DMS153 treated with DMSO at 0.1 percent for 48 hours (cell line): ENCODE results near the gene SLC18A2.
"Not testable (repeated sequence)": the region's sequence is repeated elsewhere in the genome, so short reads cannot be mapped to it uniquely, and the experiment has no call there.

Experiments used
- DNase-seq: peaks from one replicate; lab custom pipeline; 2025; ENCODE audit not compliant: unreplicated experiment; lab: John Stamatoyannopoulos, UW

Gene SLC18A2

DNA sequence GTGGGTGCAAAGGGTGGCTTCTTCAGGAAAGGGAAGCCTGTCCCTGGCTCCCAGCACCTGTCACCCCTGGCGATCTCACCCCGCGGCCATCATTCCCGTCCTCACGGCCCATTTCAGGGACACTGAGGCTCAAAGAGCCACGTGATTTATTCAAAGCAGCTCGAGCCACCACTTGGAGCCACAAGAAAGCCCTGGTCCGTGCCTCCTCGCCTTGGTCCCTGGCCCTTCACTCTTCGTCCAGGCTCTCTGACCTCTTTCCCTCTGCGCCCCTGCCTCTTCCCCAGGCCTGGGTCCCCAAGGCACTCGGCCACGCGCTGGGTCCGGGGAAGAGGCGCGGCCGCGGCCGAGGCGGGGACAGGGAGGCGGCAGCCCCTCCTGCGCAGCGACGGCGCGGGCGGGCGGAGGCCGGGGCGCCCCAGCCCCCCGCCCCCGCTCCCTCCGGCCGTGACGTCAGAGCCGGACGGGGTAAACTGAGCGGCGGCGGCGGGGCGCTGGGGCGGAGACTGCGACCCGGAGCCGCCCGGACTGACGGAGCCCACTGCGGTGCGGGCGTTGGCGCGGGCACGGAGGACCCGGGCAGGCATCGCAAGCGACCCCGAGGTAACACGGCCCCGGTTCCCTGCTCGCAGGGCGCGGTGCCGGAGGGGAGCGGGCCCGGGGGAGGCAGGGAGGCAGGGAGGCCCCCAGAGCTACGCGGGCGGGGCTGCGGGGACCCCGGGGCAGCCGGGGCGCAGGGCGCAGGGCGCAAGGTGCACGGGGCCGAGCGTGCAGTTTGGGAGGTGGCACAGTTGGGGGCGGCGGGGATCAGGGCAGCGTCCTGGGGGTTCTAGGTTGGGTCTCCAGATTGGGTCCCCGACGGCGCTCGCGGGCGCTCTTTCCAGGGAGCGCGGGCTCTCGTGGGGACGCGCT lies at the start of gene SLC18A2:
SLC18A2 (plus strand) TSS at position 494 of the 909 bp plus-strand sequence. CDS start 580 bp downstream, outside the sequence.
- DNase-seq, result no peak

- DNase-seq, result no peak
These were observed 43.7 kb upstream of the SLC18A2 start, which contains the start of gene KCNK18 for GRCh38 chr10:117197189-117197588. TSS of gene KCNK18 (plus strand) at chr10:117197489. CDS start at chr10:117197489, 0 bp downstream.

DNA sequence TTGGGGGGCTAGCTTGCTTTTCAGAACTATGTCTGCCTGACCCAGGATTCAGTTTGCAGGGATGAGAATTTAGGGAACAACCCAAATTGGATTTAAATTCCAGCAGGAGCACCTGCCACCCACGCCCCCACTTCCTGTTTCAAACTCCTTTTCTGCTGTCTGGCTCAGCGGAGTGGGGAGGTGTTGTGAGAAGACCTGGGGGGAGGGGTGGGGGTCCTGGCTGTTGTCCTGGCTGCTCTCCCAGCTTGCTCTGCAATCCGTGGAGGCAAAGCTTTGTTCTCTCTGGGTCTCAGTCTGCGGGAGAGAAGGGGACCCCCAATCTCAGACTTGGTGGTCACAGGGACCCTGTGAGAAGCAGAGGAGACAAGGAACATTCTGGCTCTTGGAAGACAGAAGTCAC lies 42.8 kb upstream of the SLC18A2 start:
- DNase-seq, result no peak

DNA sequence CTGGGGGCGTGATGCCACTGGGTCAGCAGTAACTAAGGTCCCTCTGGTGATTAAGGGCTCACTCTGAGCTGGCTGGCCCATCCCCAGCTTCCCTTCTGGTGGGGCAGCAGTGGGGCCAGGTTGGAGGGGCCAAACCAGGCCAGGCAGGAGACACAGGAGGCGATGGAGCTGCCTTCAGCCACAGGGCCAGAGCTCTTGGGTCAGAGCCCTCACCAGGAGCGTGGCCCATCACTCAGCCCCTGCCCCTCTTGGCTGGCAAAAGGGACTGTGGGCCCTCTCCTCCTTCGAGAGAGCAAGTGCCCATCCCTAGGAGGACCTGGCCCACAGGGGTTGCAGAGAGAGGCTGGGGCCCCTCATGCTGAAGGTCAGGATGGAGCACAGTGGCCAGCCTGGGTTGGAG lies 39.1 kb upstream of the SLC18A2 start:
- DNase-seq, result no peak

DNA sequence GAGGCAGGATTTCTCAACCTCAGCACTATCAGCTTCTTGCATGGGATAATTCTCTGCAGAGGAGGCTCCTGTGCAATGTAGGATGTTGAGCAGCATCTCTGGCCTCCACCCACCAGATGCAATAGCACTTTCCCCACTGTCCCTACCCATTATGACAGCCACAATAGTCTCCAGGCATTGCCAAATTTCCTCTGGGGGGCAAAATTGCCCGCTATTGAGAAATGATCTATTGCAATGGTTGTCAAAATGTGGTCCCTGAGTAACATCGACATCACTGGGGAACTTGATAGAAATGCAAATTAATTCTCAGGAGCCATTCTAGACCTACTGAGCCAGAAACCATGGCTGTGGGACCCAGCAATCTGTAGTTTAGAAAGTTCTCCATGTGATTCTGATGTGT lies 36.6 kb upstream of the SLC18A2 start:
- no peak for DNase-seq

DNA sequence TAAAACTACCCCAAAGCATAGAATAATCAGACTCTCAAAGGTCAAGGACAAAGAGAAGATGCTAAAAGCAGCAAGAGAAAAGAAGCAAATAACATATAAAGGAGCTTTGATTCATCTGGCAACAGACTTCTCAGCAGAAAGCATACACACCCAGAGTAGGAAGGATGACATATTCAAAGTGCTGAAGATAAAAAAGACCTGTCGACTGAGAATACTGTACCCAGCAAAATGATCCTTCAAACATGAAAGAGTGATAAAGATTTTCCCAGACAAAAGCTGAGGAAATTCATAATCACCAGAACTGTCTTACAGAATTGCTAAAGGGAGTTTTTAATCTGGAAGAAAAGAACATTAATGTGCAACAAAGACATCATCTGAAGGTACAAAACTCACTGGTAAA lies 28.7 kb upstream of the SLC18A2 start:
- no peak for DNase-seq

GRCh38 chr10:117214401-117214800 lies 26.5 kb upstream of the SLC18A2 start:
- DNase-seq, result no peak

DNA sequence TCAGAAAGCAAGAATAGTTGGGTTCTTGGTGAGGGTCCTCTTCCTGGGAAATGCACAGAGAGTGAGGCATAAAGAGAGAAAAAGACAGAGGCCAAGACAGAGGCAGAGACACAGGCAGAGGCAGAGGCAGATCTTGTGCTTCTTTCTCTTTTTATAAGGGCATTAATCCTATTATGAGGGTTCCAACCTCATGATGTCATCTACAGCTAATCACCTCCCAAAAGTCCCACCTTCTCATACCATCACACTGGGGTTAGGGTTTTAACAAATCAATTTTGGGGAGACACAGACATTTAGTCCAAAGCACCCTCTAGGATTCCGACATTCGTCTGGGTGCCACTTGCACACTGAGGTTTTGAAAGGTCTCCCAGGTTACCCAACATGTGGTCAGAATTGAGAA lies 25.8 kb upstream of the SLC18A2 start:
- DNase-seq, result no peak

DNA sequence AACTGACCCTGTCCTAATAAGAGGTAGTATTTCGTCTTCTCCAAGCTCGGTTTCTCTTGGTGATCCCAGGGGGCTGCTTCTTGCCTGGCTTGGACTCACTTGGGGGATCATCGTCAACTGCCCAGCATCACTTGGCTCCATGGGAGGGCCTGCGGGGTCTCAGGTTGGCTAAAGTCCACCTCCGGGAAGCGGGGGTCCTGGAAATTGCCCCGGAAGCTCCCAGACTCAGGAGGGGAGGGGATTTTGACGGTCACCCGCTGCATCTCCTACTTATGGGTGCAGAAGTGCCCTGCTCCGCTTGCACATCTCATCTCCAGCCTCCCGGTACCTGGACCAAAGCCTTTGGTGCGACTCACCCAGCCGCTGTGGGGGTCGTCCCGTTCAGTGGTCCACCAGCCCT lies 24.9 kb upstream of the SLC18A2 start:
- no peak for DNase-seq

GRCh38 chr10:117216611-117217195 lies 24.2 kb upstream of the SLC18A2 start:
- peak; percentile 38 for DNase-seq

DNA sequence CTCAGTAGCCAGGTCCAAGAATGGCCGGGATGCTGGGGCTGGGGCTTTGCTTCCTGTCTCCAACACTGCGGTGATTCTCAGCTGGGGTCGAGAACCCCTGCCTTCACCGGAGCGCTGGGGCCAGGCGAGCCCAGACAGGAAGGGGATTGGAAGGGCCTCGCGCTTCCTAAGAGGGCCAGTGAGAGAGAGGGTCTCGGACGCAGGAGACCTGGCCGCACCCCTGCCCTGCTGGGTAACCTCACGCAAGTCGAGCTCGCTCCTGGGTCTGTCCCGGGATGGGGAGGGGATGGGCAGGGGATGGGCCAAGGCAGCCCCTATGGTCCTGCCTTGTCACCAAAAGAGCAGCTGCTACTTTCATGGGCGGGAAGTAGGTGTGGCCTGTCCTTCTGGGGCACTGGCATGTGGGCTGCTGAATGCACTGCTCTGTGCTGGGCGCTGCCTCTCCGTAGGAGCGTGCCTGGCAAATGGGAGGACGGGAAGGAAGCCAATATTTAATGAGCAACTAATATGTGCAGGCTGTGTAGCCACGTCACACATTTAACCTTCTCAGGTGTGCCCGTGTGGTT lies 23.6 kb upstream of the SLC18A2 start:
- DNase-seq, result no peak

- DNase-seq, result no peak
These were observed 22.3 kb upstream of the SLC18A2 start for GRCh38 chr10:117218654-117219053.

DNA sequence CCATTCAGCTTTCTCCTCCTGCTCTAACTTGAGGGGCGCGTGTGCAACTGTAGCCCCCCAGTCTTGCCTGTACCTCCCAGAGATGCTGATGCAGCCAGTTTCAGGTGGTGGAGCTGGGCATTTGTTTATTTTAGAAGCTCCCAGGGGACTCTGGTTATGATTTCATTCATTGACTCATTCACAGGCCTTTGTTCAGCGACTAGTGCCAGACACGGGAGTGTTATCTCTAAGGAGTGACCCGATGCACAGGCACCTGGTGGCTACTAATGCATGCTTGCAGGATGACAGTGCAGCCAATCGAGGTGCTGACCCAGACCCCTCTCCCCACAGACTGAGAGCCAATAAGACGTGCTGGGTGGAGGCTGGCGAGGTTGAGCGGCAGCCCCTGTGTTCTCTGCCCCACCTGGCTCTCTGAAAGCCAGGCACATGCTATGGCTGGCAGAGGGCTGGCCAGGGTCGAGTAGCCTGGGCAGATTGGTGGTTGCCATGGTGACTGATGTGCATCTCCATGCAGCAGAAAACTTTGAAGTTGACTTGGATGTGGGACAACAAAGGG lies 19.7 kb upstream of the SLC18A2 start:
- peak; percentile 60 for DNase-seq

DNA sequence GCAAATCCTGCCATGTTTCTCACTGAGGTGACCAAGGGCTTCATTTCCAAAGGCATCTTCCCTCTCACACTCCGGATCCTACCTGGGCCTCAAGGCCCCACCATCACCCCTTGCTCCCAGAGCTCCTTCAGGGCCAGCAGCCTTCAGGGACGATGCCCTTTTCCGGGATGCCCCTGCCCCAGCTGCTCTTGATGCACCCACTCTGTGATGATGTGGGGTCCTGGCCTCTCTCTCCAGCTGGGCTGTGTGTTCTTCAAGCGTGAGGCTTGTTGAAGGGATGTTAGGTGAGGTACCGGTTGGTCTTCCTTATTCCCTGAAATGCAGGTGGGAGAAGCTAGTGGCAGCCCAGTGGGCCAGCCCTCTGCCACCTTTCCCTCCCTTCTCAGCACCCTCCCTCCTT lies 18.4 kb upstream of the SLC18A2 start:
- no peak for DNase-seq

DNA sequence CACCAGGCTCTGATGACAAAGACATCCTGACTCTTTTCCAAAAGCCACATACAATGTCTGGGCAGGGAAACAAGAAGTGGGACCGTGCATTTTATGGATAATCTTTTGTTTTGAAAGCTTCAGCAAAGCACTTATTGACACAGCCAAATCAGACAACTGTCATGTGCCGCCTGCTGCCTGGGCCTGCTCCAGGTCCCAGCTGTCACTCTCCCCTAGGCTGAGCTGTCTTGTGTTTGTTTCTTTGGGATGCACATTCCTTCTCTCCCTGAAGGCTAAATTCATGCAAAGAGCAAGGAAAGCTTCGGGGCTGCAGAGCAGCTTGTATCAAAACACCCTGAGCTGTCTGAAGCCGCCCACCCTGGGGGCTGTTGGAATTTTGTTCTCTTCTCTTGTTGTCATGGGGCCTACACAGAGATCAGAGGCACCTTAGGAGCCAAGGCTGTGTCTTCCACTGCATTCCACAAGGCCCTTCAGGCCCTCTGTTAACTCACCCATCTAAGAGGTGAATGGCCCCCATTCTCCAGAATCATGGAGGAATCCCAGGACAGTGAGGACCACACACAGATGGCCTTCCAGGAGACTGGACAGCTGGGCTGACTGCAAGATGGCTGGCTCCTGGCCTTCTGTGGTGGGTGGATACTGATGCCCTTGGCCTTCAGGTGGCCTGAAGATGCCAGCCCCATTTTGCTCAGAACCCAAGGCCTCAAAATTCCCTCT lies 17.8 kb upstream of the SLC18A2 start:
- DNase-seq, result no peak

GRCh38 chr10:117223693-117224430 lies 17.1 kb upstream of the SLC18A2 start:
- no peak for DNase-seq

DNA sequence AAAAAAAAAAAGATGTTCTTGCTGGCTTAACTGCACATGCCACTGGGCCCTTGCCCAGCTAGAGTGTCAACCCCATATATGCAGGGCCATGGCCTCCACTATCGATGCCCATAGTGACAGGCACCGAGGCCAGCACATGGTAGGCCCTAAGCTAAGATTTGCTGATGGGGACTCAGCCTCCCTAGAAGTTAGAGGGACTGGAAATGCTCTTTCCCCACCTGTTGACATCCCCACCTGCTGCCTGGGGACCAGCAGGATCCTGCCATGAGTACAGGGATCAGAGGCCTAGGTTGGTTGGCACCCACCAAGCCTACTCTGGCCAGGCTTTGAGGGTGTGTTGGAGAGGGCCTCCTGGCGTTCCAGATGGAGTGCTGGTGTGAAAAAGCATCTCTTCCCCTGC lies 16.0 kb upstream of the SLC18A2 start:
- no peak for DNase-seq

DNA sequence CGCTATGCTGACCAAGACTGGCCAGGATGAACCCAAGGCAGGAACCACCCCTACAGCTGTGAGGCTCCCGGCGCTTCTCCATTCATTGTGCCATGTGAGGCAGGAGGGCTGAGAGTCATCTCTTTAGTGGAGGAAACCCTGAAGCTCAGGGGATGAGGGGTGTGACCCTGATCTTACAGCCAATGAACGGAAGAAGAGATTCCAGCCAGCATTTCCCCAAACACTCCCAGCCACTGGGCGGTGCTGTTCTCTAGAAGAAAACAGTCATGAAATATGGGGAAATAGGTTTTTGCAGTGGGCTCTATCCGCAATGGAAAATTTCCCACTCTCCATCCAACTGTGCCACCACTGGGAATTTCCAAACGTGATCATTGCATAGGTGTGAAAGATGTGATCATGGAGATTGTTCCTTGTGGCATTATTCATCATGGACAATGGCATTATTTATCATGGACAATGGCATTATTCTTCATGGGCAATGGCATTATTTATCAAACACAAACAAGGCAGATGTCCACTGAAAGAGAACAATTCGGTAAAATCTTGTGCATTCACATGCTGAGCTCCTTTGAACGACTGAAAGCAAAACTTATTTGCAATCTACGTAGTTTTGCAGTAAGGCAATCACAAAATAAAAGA lies 14.0 kb upstream of the SLC18A2 start:
- DNase-seq, result no peak

DNA sequence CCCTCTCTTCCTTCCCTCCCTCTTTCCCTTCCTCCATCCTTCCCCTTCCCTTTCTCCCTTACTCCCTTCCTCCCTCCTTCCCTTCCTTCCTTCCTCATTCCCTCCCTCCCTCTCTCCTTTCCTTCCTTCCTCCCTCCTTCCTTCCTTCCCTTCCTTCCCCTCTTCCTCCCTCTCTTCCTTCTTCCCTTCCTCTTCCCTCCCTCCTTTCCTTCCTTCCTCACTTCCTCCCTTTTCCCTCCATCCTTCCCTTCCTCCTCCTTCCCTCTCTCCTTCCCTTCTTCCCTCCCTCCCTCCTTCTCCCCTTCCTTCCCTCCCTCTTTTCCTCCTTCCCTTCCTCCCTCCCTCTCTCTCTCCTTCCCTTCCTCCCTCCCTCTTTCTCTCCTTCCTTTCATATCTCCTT lies 12.7 kb upstream of the SLC18A2 start:
- DNase-seq, result no peak

DNA sequence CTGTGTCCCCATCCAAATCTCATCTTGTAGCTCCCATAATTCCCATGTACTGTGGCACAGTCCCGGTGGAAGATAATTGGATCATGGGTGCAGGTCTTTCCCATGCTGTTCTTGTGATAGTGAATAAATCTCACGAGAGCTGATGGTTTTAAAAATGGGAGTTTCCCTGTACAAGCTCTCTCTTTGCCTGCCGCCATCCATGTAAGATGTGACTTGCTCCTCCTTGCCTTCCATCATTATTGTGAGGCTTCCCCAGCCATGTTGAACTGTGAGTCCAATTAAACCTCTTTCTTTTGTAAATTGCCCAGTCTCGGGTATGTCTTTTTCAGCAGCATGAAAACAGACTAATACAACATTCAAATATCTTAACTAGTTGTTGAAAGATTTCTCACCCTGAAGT lies 10.8 kb upstream of the SLC18A2 start:
- not testable (repeated sequence) for DNase-seq
